IMR-90 (cell line): ENCODE measurements around the gene ZNG1C. TPM values are rescaled to one million over a fixed set of nuclear protein-coding genes. Genes with fewer than 3 reads are reported as not detected.
"Not testable (repeated sequence)": the region's sequence is repeated elsewhere in the genome, so short reads cannot be mapped to it uniquely, and the experiment has no call there.

Experiments
- ATAC-seq: fragments of 200-7000 bp; cut with Tn5 transposase; 2 replicates; pipeline ENCODE4 v1.9.1; 2020; ENCODE audit warnings: low read depth, mild to moderate bottlenecking, moderate library complexity
- BruUV-seq: library from RNA; stranded (reverse); fragments of 400-500 nt; replicated peaks from 2 replicates; lab custom pipeline; 2021; lab: Mats Ljungman, UMichigan
- CTCF ChIA-PET: fragments of 300-600 bp; formaldehyde crosslinking; extraction: SDS; loops from one replicate; lab custom pipeline; 2021; ENCODE audit warnings: antibody characterized with exemption; lab: Yijun Ruan, JAX
- POLR2A ChIA-PET: fragments of 300-600 bp; sonication (Branson Sonifier 250); formaldehyde crosslinking; loops from one replicate; lab custom pipeline; 2022; ENCODE audit warnings: antibody characterized with exemption; ENCODE audit not compliant: unreplicated experiment; lab: Charles Lee
- DNase-seq: peaks from one replicate; pipeline ENCODE4 v3.0.0; 2013
- H2AFZ ChIP-seq: replicated peaks from 2 replicates; pipeline ENCODE3; 2013; ENCODE audit warnings: low read length, mild to moderate bottlenecking; ENCODE audit not compliant: poor library complexity
- H2AK5ac ChIP-seq: 2 replicates; pipeline ENCODE4 v1.6.1; 2013; ENCODE audit warnings: low read depth, low read length, inconsistent platforms
- H2AK9ac ChIP-seq: replicated peaks from 2 replicates; pipeline ENCODE3; 2013; ENCODE audit warnings: mild to moderate bottlenecking, low read depth, low read length, moderate library complexity; ENCODE audit not compliant: poor library complexity
- H2BK120ac ChIP-seq: 2 replicates; pipeline ENCODE4 v1.6.1; 2013; ENCODE audit warnings: low read depth, low read length, inconsistent platforms
- H2BK15ac ChIP-seq: 3 replicates; pipeline ENCODE4 v1.6.1; 2013; ENCODE audit warnings: low read depth, low read length, inconsistent platforms
- H2BK20ac ChIP-seq: 2 replicates; pipeline ENCODE4 v1.6.1; 2013; ENCODE audit warnings: low read depth, mild to moderate bottlenecking, inconsistent platforms, low read length, moderate library complexity
- H2BK5ac ChIP-seq: 2 replicates; pipeline ENCODE4 v1.6.1; 2013; ENCODE audit warnings: mild to moderate bottlenecking, low read depth, low read length, inconsistent platforms; ENCODE audit not compliant: poor library complexity, severe bottlenecking
- H3K14ac ChIP-seq: replicated peaks from 2 replicates; pipeline ENCODE4 v1.6.1; 2013; ENCODE audit warnings: low read depth, low read length, inconsistent platforms
- H3K18ac ChIP-seq: 2 replicates; pipeline ENCODE4 v1.6.1; 2013; ENCODE audit warnings: low read depth, low read length, control low read depth
- H3K23ac ChIP-seq: 2 replicates; pipeline ENCODE4 v1.6.1; 2013; ENCODE audit warnings: low read depth, low read length, inconsistent platforms
- H3K27ac ChIP-seq: 2 replicates; pipeline ENCODE4 v1.5.1; 2013; ENCODE audit warnings: mild to moderate bottlenecking, control low read depth, low read length; ENCODE audit not compliant: insufficient read depth
- H3K27me3 ChIP-seq: 2 replicates; pipeline ENCODE4 v1.6.1; 2013; ENCODE audit warnings: low read length; ENCODE audit not compliant: control insufficient read depth, insufficient read depth
- H3K36me3 ChIP-seq: 2 replicates; pipeline ENCODE4 v1.6.1; 2013; ENCODE audit warnings: low read length, mixed read lengths; ENCODE audit not compliant: control insufficient read depth, insufficient read depth
- H3K4ac ChIP-seq: 2 replicates; pipeline ENCODE4 v1.6.1; 2013; ENCODE audit warnings: low read depth, low read length, inconsistent platforms
- H3K4me1 ChIP-seq: 2 replicates; pipeline ENCODE4 v1.6.1; 2013; ENCODE audit warnings: low read length, mixed read lengths; ENCODE audit not compliant: control insufficient read depth, insufficient read depth
- H3K4me2 ChIP-seq: 2 replicates; pipeline ENCODE4 v1.6.1; 2013; ENCODE audit warnings: low read depth, mild to moderate bottlenecking, control low read depth, low read length, moderate library complexity
- H3K4me3 ChIP-seq: 2 replicates; pipeline ENCODE4 v1.5.1; 2013; ENCODE audit warnings: low read depth, mild to moderate bottlenecking, control low read depth, low read length, moderate library complexity; ENCODE audit not compliant: insufficient read depth
- H3K56ac ChIP-seq: 2 replicates; pipeline ENCODE4 v1.6.1; 2013; ENCODE audit warnings: low read length, inconsistent platforms; ENCODE audit not compliant: insufficient read depth; ENCODE audit errors: extremely low read depth
- H3K79me1 ChIP-seq, 2 experiments: 2 replicates each; pipeline ENCODE4 v1.6.1; 2013; ENCODE audit warnings: low read length in 2 of 2, inconsistent platforms in 1 of 2, low read depth in 1 of 2
- H3K9ac ChIP-seq: 2 replicates; pipeline ENCODE4 v1.6.1; 2013; ENCODE audit warnings: low read depth, low read length, control low read depth
- H3K9me1 ChIP-seq: 2 replicates; pipeline ENCODE4 v1.6.1; 2013; ENCODE audit warnings: low read length, inconsistent platforms; ENCODE audit not compliant: insufficient read depth
- H3K9me3 ChIP-seq: 2 replicates; pipeline ENCODE4 v1.6.1; 2013; ENCODE audit warnings: low read length; ENCODE audit not compliant: control insufficient read depth, insufficient read depth
- H4K20me1 ChIP-seq: 2 replicates; pipeline ENCODE4 v1.6.1; 2013; ENCODE audit warnings: low read length, inconsistent platforms; ENCODE audit not compliant: insufficient read depth
- H4K5ac ChIP-seq: 2 replicates; pipeline ENCODE4 v1.6.1; 2013; ENCODE audit warnings: mild to moderate bottlenecking, low read depth, low read length, control low read depth
- H4K8ac ChIP-seq, 2 experiments: 2 replicates each; pipeline ENCODE4 v1.6.1; 2013; ENCODE audit warnings: low read depth in 2 of 2, low read length in 2 of 2, control low read depth in 1 of 2, inconsistent platforms in 1 of 2
- H4K91ac ChIP-seq: 2 replicates; pipeline ENCODE4 v1.6.1; 2013; ENCODE audit warnings: low read depth, low read length, inconsistent platforms; ENCODE audit not compliant: insufficient read depth
- WGBS, 2 experiments: methylation state at CpG; one replicate each; pipeline versions ENCODE4 v1.1.5 to v1.1.7; 2013; ENCODE audit warnings: missing lambda C conversion rate in 2 of 2; ENCODE audit not compliant: insufficient read length in 1 of 2; ENCODE audit errors: extremely low coverage in 2 of 2; 5-methylcytosine and 5-hydroxymethylcytosine counted together
- dilution Hi-C: fragments of 300-500 bp; cut with HindIII; formaldehyde crosslinking; loops from one replicate; pipeline ENCODE4 v1.14.3; 2018; ENCODE audit warnings: low sequenced_read_pairs; ENCODE audit not compliant: unreplicated experiment
- in situ Hi-C: fragments of 300-500 bp; cut with MboI; formaldehyde crosslinking; loops from 3 replicates; pipeline ENCODE4 v1.14.3; 2019; ENCODE audit warnings: low sequenced_read_pairs, inconsistent platforms, mixed read lengths
- intact Hi-C: fragments of 100-400 bp; cut with micrococcal nuclease; formaldehyde crosslinking; loops from 2 replicates; pipeline ENCODE4 v1.10.0; 2022
- polyA plus RNA-seq, 3 experiments: library from polyadenylated mRNA; depleted of rRNA; stranded (reverse); fragments of >200 nt; gene quantifications; 2 replicates each; pipeline ENCODE4 v1.2.3, GENCODE V29; 2012; ENCODE audit warnings: low replicate concordance in 1 of 3
- total RNA-seq: library from RNA; depleted of rRNA; stranded (reverse); fragments of >200 nt; gene quantifications from 2 replicates; pipeline ENCODE4 v1.2.3, GENCODE V29; 2012

The ZNG1C gene
- total and polyA plus RNA-seq, 2 of the 4 experiments (the other 2 are of a cell fraction) = 3.4 to 19.0 TPM

DNA sequence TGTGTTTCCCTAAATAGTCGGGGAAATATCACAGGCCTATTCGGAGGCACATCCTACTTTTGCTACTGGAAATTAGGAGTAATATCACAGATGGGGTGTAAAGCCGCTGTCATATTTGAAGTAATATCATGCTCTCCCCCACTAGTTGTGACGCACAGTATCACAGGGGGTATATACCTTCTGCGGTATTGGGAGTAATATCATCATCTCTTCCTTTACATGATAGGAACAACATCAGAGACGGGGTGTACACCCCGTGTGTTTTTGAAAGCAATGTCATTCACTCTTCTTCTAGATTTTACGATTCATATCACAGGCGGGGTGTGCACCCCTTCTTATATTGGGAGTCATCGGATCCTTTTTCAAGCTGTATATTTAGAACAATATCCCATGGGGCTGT, 76.4 kb downstream of the ZNG1C start:
- not testable (repeated sequence) for BruUV-seq

DNA sequence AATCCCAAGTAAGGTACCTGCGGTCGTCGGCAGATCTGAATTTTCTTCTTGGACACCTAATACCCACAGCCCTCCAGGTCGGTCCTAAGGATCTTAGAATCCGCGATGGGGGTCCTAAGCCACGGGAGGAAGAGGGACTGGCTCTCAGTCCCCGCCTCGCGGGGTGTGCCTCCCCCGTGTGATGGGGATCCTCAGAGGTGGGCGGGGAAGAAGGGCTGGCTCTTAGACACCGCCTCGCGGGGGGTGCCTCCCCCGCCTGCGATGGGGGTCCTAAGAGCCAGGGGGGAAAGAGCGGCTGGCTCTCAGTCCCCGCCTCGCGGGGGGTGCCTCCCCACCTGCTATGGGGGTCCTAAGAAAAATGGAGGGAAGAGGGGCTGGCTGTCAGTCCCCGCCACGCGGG, 82.0 kb downstream of the ZNG1C start:
- POLR2A ChIA-PET, H3K4me2 ChIP-seq, H2BK120ac ChIP-seq, ATAC-seq, H4K91ac ChIP-seq, H3K9me1 ChIP-seq, H3K9ac ChIP-seq, DNase-seq, H3K56ac ChIP-seq, H3K4me1 ChIP-seq, intact Hi-C loops, H3K36me3 ChIP-seq, H3K18ac ChIP-seq, H3K14ac ChIP-seq, H2AFZ ChIP-seq, H3K27me3 ChIP-seq, H4K5ac ChIP-seq, H2AK9ac ChIP-seq, H2AK5ac ChIP-seq, H4K20me1 ChIP-seq, H3K27ac ChIP-seq, H3K9me3 ChIP-seq, H3K23ac ChIP-seq, CTCF ChIA-PET, H3K4ac ChIP-seq, dilution Hi-C loops, H4K8ac ChIP-seq, H2BK15ac ChIP-seq, in situ Hi-C loops, H2BK20ac ChIP-seq, H3K4me3 ChIP-seq, H3K79me1 ChIP-seq, H2BK5ac ChIP-seq, BruUV-seq: not testable (repeated sequence)
- WGBS, 2 experiments = no CpG with 5 or more reads among the region's 24 CpGs

More for the DNA sequence above, 76.4 kb downstream of the ZNG1C start:
- CTCF ChIA-PET, H3K4me1 ChIP-seq, H3K79me1 ChIP-seq, in situ Hi-C loops, H3K23ac ChIP-seq, dilution Hi-C loops, H3K9me3 ChIP-seq, H4K20me1 ChIP-seq, ATAC-seq, H2BK5ac ChIP-seq, H3K18ac ChIP-seq, POLR2A ChIA-PET, H3K4me3 ChIP-seq, H2BK20ac ChIP-seq, H2AK5ac ChIP-seq, H2BK15ac ChIP-seq, H2AK9ac ChIP-seq, H2BK120ac ChIP-seq, H3K56ac ChIP-seq, H3K27me3 ChIP-seq, H3K9me1 ChIP-seq, H3K9ac ChIP-seq, H2AFZ ChIP-seq, H4K8ac ChIP-seq, intact Hi-C loops, H3K36me3 ChIP-seq, H3K27ac ChIP-seq, H4K5ac ChIP-seq, H3K14ac ChIP-seq, H4K91ac ChIP-seq, H3K4me2 ChIP-seq, H3K4ac ChIP-seq, DNase-seq: not testable (repeated sequence)
- WGBS, 2 experiments = no CpG with 5 or more reads among the region's 10 CpGs
